ENCODE results near the gene KIF4A. TPM values are rescaled to one million over a fixed set of nuclear protein-coding genes. Genes with fewer than 3 reads are reported as not detected.
"Not testable (repeated sequence)": the region's sequence is repeated elsewhere in the genome, so short reads cannot be mapped to it uniquely, and the experiment has no call there.

The KIF4A gene
- polyA plus RNA-seq, 1 experiment = 10.8 TPM

DNA sequence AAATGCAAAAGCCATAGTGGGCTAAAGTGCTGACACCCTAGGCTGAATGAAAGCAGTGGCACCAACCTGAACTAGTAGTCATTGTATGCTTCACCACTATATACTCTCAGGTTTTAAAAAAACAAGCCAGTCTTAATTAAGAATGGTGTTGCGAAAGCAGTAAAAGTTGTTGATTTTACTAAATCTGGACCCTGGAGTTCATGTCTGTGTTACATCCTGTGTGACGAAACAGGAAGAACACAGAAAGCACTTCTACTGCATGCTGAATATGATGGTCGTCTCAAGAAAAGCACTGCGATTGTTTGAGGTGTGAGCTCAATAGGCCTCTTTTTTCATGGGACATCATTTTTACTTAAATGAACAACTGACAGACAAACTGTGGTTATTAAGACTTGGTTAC is 109.0 kb downstream of the KIF4A start:
- TF ChIP-seq, protein P1, sequence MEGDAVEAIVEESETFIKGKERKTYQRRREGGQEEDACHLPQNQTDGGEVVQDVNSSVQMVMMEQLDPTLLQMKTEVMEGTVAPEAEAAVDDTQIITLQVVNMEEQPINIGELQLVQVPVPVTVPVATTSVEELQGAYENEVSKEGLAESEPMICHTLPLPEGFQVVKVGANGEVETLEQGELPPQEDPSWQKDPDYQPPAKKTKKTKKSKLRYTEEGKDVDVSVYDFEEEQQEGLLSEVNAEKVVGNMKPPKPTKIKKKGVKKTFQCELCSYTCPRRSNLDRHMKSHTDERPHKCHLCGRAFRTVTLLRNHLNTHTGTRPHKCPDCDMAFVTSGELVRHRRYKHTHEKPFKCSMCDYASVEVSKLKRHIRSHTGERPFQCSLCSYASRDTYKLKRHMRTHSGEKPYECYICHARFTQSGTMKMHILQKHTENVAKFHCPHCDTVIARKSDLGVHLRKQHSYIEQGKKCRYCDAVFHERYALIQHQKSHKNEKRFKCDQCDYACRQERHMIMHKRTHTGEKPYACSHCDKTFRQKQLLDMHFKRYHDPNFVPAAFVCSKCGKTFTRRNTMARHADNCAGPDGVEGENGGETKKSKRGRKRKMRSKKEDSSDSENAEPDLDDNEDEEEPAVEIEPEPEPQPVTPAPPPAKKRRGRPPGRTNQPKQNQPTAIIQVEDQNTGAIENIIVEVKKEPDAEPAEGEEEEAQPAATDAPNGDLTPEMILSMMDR (IDR thresholded peaks at IDR 0.05; ENCODE audit: insufficient read depth, low read depth, low read length) = no peak
- Histone ChIP-seq H3K36me3 (ENCODE audit: control insufficient read depth, insufficient read depth, low read length) (no peaks in the 10 kb centered on the region), H3K4me3 (ENCODE audit: low read depth, low read length) (no peak overlapping the region), H3K27me3 (ENCODE audit: control insufficient read depth, insufficient read depth, low read length) (no peaks in the 10 kb centered on the region)
- POLR2A ChIA-PET = no interaction called here
- DNase-seq (ENCODE audit: low read depth) = no peak
- CTCF ChIA-PET = no interaction called here

DNA sequence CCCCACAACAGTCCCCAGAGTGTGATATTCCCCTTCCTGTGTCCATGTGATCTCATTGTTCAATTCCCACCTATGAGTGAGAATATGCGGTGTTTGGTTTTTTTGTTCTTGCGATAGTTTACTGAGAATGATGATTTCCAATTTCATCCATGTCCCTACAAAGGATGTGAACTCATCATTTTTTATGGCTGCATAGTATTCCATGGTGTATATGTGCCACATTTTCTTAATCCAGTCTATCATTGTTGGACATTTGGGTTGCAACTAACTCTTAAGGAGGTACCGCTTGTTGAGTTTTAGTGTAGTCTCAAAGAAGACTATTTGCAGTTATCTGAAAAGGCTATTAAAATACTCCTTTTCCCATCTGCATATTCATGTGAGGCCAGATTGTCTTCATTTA is 110.3 kb downstream of the KIF4A start:
- POLR2A ChIA-PET; CTCF ChIA-PET; DNase-seq (ENCODE audit: low read depth); H3K27me3 ChIP-seq (ENCODE audit: control insufficient read depth, insufficient read depth, low read length); H3K36me3 ChIP-seq (ENCODE audit: control insufficient read depth, insufficient read depth, low read length); H3K4me3 ChIP-seq (ENCODE audit: low read depth, low read length): not testable (repeated sequence)

DNA sequence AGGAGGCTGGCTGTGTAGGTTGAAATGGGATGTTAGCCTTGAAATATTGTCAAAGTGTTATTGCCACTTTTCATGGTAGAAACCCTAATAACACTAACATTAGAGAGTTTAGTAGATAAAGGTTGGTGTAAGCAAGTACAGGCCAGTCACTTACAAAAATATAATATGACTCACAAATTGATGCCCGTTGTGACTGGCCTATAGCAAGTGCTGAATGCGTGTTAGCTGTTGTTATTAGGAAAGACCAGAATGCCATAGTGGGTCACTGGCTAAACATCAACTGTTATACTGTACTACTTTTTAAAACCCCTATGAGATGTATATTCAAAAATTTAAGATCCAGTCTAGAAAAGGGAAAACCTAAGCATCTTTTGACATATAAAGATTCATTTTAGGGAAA is 112.8 kb downstream of the KIF4A start:
- TF ChIP-seq, protein P1 (IDR thresholded peaks at IDR 0.05; ENCODE audit: insufficient read depth, low read depth, low read length) = no peak
- POLR2A ChIA-PET = no interaction called here
- Histone ChIP-seq H3K27me3 (ENCODE audit: control insufficient read depth, insufficient read depth, low read length) (no peaks in the 10 kb centered on the region), H3K4me3 (ENCODE audit: low read depth, low read length) (no peak overlapping the region), H3K36me3 (ENCODE audit: control insufficient read depth, insufficient read depth, low read length) (no peaks in the 10 kb centered on the region)
- CTCF ChIA-PET = no interaction called here
- no peak for DNase-seq (ENCODE audit: low read depth)

DNA sequence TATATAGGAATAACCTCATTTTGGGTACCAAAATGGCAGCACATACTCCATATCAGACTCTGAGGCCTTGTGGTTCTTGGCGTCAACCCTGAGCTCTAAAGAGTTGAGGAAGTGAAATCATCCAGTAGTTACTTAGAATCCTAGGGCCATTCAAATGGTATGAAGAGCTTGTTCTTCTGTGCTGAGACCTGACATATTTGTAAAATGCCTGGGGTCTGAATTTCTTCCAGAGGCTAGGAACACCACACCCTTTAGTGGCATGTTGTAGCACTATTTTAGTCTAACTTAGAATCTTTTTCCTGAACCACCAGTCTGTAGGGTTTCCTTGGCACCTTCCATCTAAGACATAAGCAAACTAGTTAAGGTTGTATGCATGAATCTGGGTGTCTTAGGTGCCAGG is 115.1 kb downstream of the KIF4A start:
- POLR2A ChIA-PET = no interaction called here

GRCh38 chrX:70410921-70411320 is 121.0 kb downstream of the KIF4A start:
- ChIA-PET POLR2A (no interaction called here), CTCF (no interaction called here)
- H3K36me3 ChIP-seq (ENCODE audit: control insufficient read depth, insufficient read depth, low read length) = no peaks in the 10 kb centered on the region
- TF ChIP-seq, protein P1 (IDR thresholded peaks at IDR 0.05; ENCODE audit: insufficient read depth, low read depth, low read length) = no peak
- DNase-seq (ENCODE audit: low read depth) = no peak
- H3K4me3 ChIP-seq (ENCODE audit: low read depth, low read length) = no peak overlapping the region
- H3K27me3 ChIP-seq (ENCODE audit: control insufficient read depth, insufficient read depth, low read length) = no peaks in the 10 kb centered on the region

More for the DNA sequence above, 115.1 kb downstream of the KIF4A start:
- TF ChIP-seq, protein P1 (IDR thresholded peaks at IDR 0.05; ENCODE audit: insufficient read depth, low read depth, low read length) = no peak
- DNase-seq (ENCODE audit: low read depth) = no peak
- H3K4me3 ChIP-seq (ENCODE audit: low read depth, low read length) = no peak overlapping the region
- no peaks in the 10 kb centered on the region for H3K36me3 ChIP-seq (ENCODE audit: control insufficient read depth, insufficient read depth, low read length)
- no peaks in the 10 kb centered on the region for H3K27me3 ChIP-seq (ENCODE audit: control insufficient read depth, insufficient read depth, low read length)
- CTCF ChIA-PET = interaction anchor here (0.6 kb wide), 1 partner anchor 492 kb away, joined by 3 read pairs; no protein-coding TSS in a partner anchor

DNA sequence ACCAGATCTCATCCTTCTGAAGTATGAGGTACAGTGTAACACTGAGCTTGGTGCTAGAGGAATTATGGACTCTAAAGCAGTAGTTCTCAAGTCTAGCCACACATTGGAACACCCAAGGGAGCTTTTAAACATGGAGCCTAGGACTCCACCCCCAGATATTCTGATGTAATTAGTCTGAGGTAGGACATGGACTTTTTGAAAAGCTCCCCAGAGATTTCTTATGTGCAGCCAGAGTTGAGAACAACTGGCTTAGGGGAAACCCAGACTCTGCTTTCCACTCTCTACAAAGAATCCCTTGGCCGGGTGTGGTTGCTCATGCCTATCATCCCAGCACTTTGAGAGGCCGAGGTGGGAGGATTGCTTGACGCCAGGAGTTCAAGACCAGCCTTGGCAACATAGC is 121.6 kb downstream of the KIF4A start:
- H3K36me3 ChIP-seq (ENCODE audit: control insufficient read depth, insufficient read depth, low read length) = no peaks in the 10 kb centered on the region
- no peak overlapping the region for H3K4me3 ChIP-seq (ENCODE audit: low read depth, low read length)
- TF ChIP-seq, protein P1 (IDR thresholded peaks at IDR 0.05; ENCODE audit: insufficient read depth, low read depth, low read length) = no peak
- CTCF ChIA-PET = no interaction called here
- DNase-seq (ENCODE audit: low read depth) = no peak
- H3K27me3 ChIP-seq (ENCODE audit: control insufficient read depth, insufficient read depth, low read length) = no peaks in the 10 kb centered on the region
- POLR2A ChIA-PET = no interaction called here
